ENCODE results near the gene MICAL3.

- TF ChIP-seq CTCF (IDR thresholded peaks at IDR 0.05) (no peak), ZFX (IDR thresholded peaks at IDR 0.05; ENCODE audit: borderline replicate concordance) (no peak)
Measured at GRCh38 chr22:17860220-17860965, 164.0 kb downstream of the MICAL3 start.
